Measurements from ENCODE around the gene SPSB3. TPM values are rescaled to one million over a fixed set of nuclear protein-coding genes. Genes with fewer than 3 reads are reported as not detected.

The SPSB3 gene
- total and polyA plus RNA-seq, 2 of the 13 experiments (the other 11 are each of a cell fraction or from before 2014, with no cell fraction given) = 13.2 to 21.9 TPM

- no peak for TF ChIP-seq ZNF788 (CRISPR knock-in tag; IDR thresholded peaks at IDR 0.05; ENCODE audit: borderline replicate concordance)
Observed at GRCh38 chr16:1781254-1781653, 1.1 kb downstream of the SPSB3 start (continued).

- ATAC-seq (no peak), FAIRE-seq (no peak), DNase-seq (ENCODE audit: low spot score) (no peak)
- in situ Hi-C loops (cut with HindIII; ENCODE audit: extremely low pct_ligation_motif_present, low pct_unique_long_range_greater_than_20kb) = loop anchor here (5.0 kb wide), 1 partner anchor 42 kb away; no protein-coding TSS in a partner anchor
- peaks cover 4 to 10% of the 10 kb centered on the region in 2 experiments; a peak in 3 of 5 replicates for H3K36me3 ChIP-seq (replicated peaks in 1 of 2; ENCODE audit: control insufficient read depth in 1 of 2, insufficient read depth in 2 of 2, low read length in 2 of 2)
- peaks cover 0 to 2% of the 10 kb centered on the region in 2 experiments; a peak in 1 of 5 replicates for H3K27me3 ChIP-seq (ENCODE audit: control insufficient read depth in 1 of 2, insufficient read depth in 2 of 2, low read length in 2 of 2)
- CTCF ChIA-PET (ENCODE audit: low intra/inter-chr PET ratio, low total read pairs) = no interaction called here
- peak overlapping the region; percentile 83; the same call in 1 of the 2 replicates for H3K4me2 ChIP-seq (ENCODE audit: low read depth, low read length)
- H4K20me1 ChIP-seq (ENCODE audit: insufficient read depth, low read length) = peaks cover 4% of the 10 kb centered on the region; the same call in 1 of the 2 replicates
- no peak overlapping the region for H3K27ac ChIP-seq (ENCODE audit: extremely low read length, insufficient read depth, low read length)
- peaks cover 22% of the 10 kb centered on the region for H3K79me2 ChIP-seq (ENCODE audit: insufficient read depth, low read length)
- no peak overlapping the region for H2AFZ ChIP-seq (ENCODE audit: low read length)
- peaks cover 22% of the 10 kb centered on the region for H3K4me1 ChIP-seq (ENCODE audit: insufficient read depth, low read length)
- POLR2A ChIA-PET = interaction anchor here (1.2 kb wide), 1 partner anchor 13 kb away, joined by 5 read pairs; the partner anchor contains the start of gene IGFALS
- BruUV-seq (replicated peaks) = no TSS peak
- TF ChIP-seq FUBP1 (CRISPR knock-in tag; IDR thresholded peaks at IDR 0.05; ENCODE audit: borderline replicate concordance) = no peak
- TF ChIP-seq ZNF770 (CRISPR knock-in tag; IDR thresholded peaks at IDR 0.05) = peak; percentile 27; the same call in 1 of the 2 replicates
- no peak overlapping the region for H3K4me3 ChIP-seq (replicated peaks in 1 of 3; ENCODE audit: insufficient read depth in 1 of 3, low read depth in 2 of 3, low read length in 3 of 3)
- 86% methylated on average over 6 of the region's 6 CpGs for WGBS (ENCODE audit: low lambda C conversion rate)
- no peak overlapping the region for H3K9ac ChIP-seq (ENCODE audit: insufficient read depth, low read depth, low read length)
- H3K9me3 ChIP-seq (ENCODE audit: low read length) = no peaks in the 10 kb centered on the region
- intact Hi-C loops (cut with micrococcal nuclease; ENCODE audit: unreplicated experiment) = loop anchor here (5.0 kb wide), 1 partner anchor 47 kb away; the partner anchor contains the start of genes FAHD1 and HAGH
Observed at GRCh38 chr16:1780677-1781072, 1.7 kb downstream of the SPSB3 start.

Data from HepG2 (cell line).